K562 (cell line): ENCODE measurements around the gene RTL10. TPM values are rescaled to one million over a fixed set of nuclear protein-coding genes. Genes with fewer than 3 reads are reported as not detected.

Experiments used
- DIDO1 ChIP-seq: fragments of 450-650 bp; IDR thresholded peaks from 2 replicates; pipeline ENCODE4 v1.6.1; 2016; ENCODE audit warnings: low read depth, missing biosample characterization, missing genetic modification characterization
- EGR1 ChIP-seq: fragments of 450-650 bp; conservative IDR thresholded peaks from 2 replicates; pipeline ENCODE4 v1.6.1; 2017; ENCODE audit warnings: mild to moderate bottlenecking
- GATAD2B ChIP-seq: fragments of 450-650 bp; IDR thresholded peaks from 2 replicates; pipeline ENCODE4 v1.6.1; 2017; ENCODE audit warnings: mild to moderate bottlenecking, borderline replicate concordance
- KDM5B ChIP-seq: fragments of 200-600 bp; sonication (generic); IDR thresholded peaks from 2 replicates; pipeline ENCODE4 v1.6.1; 2012; ENCODE audit warnings: low read depth, mild to moderate bottlenecking, moderate library complexity, low read length, control low read depth, inconsistent platforms; ENCODE audit not compliant: insufficient replicate concordance
- KLF16 ChIP-seq: IDR thresholded peaks from 2 replicates; pipeline ENCODE4 v1.6.1; 2016; ENCODE audit warnings: antibody characterized with exemption
- NFE2 ChIP-seq: IDR thresholded peaks from 2 replicates; pipeline ENCODE4 v1.6.1; 2014; ENCODE audit warnings: antibody characterized with exemption, low read depth
- NR4A1 ChIP-seq, 2 experiments: fragments of 250-450 bp in 1 of 2; fragments of 450-650 bp in 1 of 2; sonication (Bioruptor Pico) in 1 of 2; IDR thresholded peaks; 2 replicates each; pipeline versions ENCODE4 v1.4.0 to v1.6.1; 2016 to 2020; ENCODE audit warnings: mild to moderate bottlenecking in 2 of 2, missing compliant biosample characterization in 1 of 2, missing genetic modification characterization in 1 of 2, moderate library complexity in 1 of 2
- OTX1 ChIP-seq: fragments of 450-650 bp; formaldehyde crosslinking; IDR thresholded peaks from 2 replicates; pipeline ENCODE4 v1.4.0; 2022; ENCODE audit warnings: mild to moderate bottlenecking
- SRF ChIP-seq, 2 experiments: fragments of 250-450, 450-650 bp in 1 of 2; sonication (Bioruptor Pico) in 1 of 2; sonication (generic) in 1 of 2; formaldehyde crosslinking; IDR thresholded peaks; 2 replicates each; pipeline versions ENCODE4 v1.5.0 to v1.5.1; 2020 to 2022; ENCODE audit warnings: mild to moderate bottlenecking in 1 of 2, missing genetic modification reagents in 1 of 2
- STAT5B ChIP-seq: fragments of 250-450 bp; sonication (Bioruptor Pico); IDR thresholded peaks from 2 replicates; pipeline ENCODE4 v1.8.0; 2021; ENCODE audit warnings: mild to moderate bottlenecking, inconsistent platforms
- TAF1 ChIP-seq: IDR thresholded peaks from 2 replicates; pipeline ENCODE4 v1.6.1; 2011; ENCODE audit warnings: mild to moderate bottlenecking, low read length, moderate library complexity; ENCODE audit not compliant: insufficient read depth, control insufficient read depth, severe bottlenecking; ENCODE audit errors: extremely low read depth
- ZNF583 ChIP-seq: fragments of 250-450 bp; sonication (Bioruptor Pico); IDR thresholded peaks from 2 replicates; pipeline ENCODE4 v1.4.0; 2020
- polyA plus RNA-seq, 8 experiments: library from polyadenylated mRNA; depleted of rRNA in 4 of 8; stranded (reverse) in 5 of 8; unstranded in 3 of 8; fragments of >200 nt; fragmentation: Nextera tagmentation in 2 of 8; fragmentation: Illumina TruSeq in 1 of 8; extraction: Ambion mirVana in 2 of 8; extraction: Trizol in 1 of 8; gene quantifications; 2 replicates each; pipeline versions ENCODE4 v1.2.1 to v1.2.3, GENCODE V29; 2011 to 2014; ENCODE audit warnings: inconsistent platforms in 1 of 8, missing spikeins in 1 of 8
- total RNA-seq, 7 experiments: library from RNA; depleted of rRNA in 6 of 7; stranded (reverse); fragments of >200 nt in 6 of 7; fragmentation: Illumina TruSeq in 2 of 7; extraction: Trizol in 2 of 7; gene quantifications; 2 replicates each; pipeline versions ENCODE4 v1.2.1 to v1.2.3, GENCODE V29; 2011 to 2021; ENCODE audit warnings: low replicate concordance in 1 of 7
- TF ChIP-seq, protein P1 (sequence below), 3 experiments: IDR thresholded peaks in 2 of 3; conservative IDR thresholded peaks in 1 of 3; 2 replicates each; pipeline ENCODE4 v1.5.1; 2011 to 2012; ENCODE audit warnings: low read length in 3 of 3, mild to moderate bottlenecking in 3 of 3, control low read depth in 2 of 3, improper control_type of control experiment in 1 of 3, inconsistent platforms in 1 of 3, low read depth in 1 of 3, mixed read lengths in 1 of 3, moderate library complexity in 1 of 3; ENCODE audit not compliant: insufficient read depth in 2 of 3
- TF ChIP-seq, protein P2 (sequence below), 2 experiments: fragments of 450-650 bp; formaldehyde crosslinking in 1 of 2; IDR thresholded peaks; 2 replicates each; pipeline versions ENCODE4 v1.4.0 to v1.6.1; 2014 to 2020; ENCODE audit warnings: mild to moderate bottlenecking in 2 of 2, borderline replicate concordance in 1 of 2, low read depth in 1 of 2
- TF ChIP-seq, protein P3 (sequence below): fragments of 450-650 bp; formaldehyde crosslinking; IDR thresholded peaks from 2 replicates; pipeline ENCODE4 v1.4.0; 2020; ENCODE audit warnings: mild to moderate bottlenecking, moderate library complexity

Gene RTL10
- total and polyA plus RNA-seq, 9 of the 15 experiments (the other 6 are each of a cell fraction or from before 2014, with no cell fraction given), result 19.8 to 75.5 (median 32.5) TPM

DNA sequence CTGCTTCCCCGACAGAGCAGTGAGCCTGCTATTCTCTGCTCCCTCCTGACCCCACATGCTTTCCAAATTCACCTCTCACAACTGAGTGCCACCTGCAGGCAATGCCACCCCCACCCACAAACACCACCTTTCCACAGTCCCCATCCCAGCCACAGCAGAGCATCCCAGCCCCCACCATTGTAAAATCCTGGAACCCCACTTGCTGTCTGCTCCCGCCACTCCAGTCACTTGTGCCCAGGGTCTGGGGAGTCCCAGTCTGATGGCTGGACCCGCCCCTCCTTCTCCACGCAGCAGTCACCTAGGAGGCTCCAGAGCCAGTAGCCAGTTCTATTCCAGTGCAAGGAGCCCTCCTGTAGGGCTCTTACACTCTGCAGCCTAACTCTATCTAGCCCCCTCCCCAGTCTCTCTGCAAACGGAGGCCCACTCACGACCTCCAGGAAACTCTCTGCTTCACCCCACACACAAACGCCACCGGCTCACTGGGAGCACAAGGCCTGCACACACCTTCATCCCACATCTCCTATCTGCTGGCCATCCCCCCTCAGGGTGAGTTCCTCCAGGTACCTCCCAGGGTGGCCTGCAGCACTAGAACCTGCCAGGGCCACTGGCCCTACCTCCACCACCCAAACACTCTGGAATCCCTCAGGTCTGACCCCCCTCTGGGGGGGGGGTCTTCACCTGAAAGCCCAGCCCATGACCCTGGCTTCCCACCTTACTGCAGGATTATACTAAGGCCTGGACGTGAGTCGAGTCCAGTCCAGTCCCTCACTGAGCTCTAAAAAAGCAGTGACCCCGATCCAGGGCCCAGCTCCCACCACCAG lies 1.4 kb downstream of the RTL10 start (continued):
- TF ChIP-seq, protein P1, sequence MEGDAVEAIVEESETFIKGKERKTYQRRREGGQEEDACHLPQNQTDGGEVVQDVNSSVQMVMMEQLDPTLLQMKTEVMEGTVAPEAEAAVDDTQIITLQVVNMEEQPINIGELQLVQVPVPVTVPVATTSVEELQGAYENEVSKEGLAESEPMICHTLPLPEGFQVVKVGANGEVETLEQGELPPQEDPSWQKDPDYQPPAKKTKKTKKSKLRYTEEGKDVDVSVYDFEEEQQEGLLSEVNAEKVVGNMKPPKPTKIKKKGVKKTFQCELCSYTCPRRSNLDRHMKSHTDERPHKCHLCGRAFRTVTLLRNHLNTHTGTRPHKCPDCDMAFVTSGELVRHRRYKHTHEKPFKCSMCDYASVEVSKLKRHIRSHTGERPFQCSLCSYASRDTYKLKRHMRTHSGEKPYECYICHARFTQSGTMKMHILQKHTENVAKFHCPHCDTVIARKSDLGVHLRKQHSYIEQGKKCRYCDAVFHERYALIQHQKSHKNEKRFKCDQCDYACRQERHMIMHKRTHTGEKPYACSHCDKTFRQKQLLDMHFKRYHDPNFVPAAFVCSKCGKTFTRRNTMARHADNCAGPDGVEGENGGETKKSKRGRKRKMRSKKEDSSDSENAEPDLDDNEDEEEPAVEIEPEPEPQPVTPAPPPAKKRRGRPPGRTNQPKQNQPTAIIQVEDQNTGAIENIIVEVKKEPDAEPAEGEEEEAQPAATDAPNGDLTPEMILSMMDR (IDR thresholded peaks at IDR 0.05 in 2 of 3, conservative IDR thresholded peaks at IDR 0.05 in 1 of 3; ENCODE audit: insufficient read depth in 2 of 3, low read depth in 1 of 3, low read length in 3 of 3), result peak in 1 of 3 experiments; percentile 0; a peak in 1 of 6 replicates
- TF ChIP-seq KLF16, result no peak
- TF ChIP-seq ZNF583 (CRISPR knock-in tag), result no peak
- TF ChIP-seq GATAD2B, result no peak
- no peak for TF ChIP-seq TAF1
- TF ChIP-seq KDM5B, result peak; percentile 21
- TF ChIP-seq SRF (CRISPR knock-in tag; IDR thresholded peaks at IDR 0.05), result no peak
- TF ChIP-seq OTX1 (CRISPR knock-in tag), result peak; percentile 75; the same call in 1 of the 2 replicates
- TF ChIP-seq, protein P2, sequence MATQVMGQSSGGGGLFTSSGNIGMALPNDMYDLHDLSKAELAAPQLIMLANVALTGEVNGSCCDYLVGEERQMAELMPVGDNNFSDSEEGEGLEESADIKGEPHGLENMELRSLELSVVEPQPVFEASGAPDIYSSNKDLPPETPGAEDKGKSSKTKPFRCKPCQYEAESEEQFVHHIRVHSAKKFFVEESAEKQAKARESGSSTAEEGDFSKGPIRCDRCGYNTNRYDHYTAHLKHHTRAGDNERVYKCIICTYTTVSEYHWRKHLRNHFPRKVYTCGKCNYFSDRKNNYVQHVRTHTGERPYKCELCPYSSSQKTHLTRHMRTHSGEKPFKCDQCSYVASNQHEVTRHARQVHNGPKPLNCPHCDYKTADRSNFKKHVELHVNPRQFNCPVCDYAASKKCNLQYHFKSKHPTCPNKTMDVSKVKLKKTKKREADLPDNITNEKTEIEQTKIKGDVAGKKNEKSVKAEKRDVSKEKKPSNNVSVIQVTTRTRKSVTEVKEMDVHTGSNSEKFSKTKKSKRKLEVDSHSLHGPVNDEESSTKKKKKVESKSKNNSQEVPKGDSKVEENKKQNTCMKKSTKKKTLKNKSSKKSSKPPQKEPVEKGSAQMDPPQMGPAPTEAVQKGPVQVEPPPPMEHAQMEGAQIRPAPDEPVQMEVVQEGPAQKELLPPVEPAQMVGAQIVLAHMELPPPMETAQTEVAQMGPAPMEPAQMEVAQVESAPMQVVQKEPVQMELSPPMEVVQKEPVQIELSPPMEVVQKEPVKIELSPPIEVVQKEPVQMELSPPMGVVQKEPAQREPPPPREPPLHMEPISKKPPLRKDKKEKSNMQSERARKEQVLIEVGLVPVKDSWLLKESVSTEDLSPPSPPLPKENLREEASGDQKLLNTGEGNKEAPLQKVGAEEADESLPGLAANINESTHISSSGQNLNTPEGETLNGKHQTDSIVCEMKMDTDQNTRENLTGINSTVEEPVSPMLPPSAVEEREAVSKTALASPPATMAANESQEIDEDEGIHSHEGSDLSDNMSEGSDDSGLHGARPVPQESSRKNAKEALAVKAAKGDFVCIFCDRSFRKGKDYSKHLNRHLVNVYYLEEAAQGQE (IDR thresholded peaks at IDR 0.05; ENCODE audit: borderline replicate concordance), result no peak
- TF ChIP-seq, protein P2 (CRISPR knock-in tag; IDR thresholded peaks at IDR 0.05; ENCODE audit: low read depth), result peak; percentile 14; the same call in 1 of the 2 replicates
- TF ChIP-seq NFE2, result no peak
- peak; percentile 20; the same call in 1 of the 2 replicates for TF ChIP-seq NR4A1 (CRISPR knock-in tag; IDR thresholded peaks at IDR 0.05)
- TF ChIP-seq NR4A1 (tag; IDR thresholded peaks at IDR 0.05), result no peak
- no peak for TF ChIP-seq EGR1
- TF ChIP-seq STAT5B (CRISPR knock-in tag), result no peak
- TF ChIP-seq, protein P3, sequence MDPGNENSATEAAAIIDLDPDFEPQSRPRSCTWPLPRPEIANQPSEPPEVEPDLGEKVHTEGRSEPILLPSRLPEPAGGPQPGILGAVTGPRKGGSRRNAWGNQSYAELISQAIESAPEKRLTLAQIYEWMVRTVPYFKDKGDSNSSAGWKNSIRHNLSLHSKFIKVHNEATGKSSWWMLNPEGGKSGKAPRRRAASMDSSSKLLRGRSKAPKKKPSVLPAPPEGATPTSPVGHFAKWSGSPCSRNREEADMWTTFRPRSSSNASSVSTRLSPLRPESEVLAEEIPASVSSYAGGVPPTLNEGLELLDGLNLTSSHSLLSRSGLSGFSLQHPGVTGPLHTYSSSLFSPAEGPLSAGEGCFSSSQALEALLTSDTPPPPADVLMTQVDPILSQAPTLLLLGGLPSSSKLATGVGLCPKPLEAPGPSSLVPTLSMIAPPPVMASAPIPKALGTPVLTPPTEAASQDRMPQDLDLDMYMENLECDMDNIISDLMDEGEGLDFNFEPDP (CRISPR knock-in tag), result 0 out of 2 replicates have a peak, but pooled peaks have one; percentile 73
- peak; percentile 18; the same call in 1 of the 2 replicates for TF ChIP-seq DIDO1 (tag)
